SK-N-DZ (cell line): ENCODE measurements around the gene TMEM151B.
"Not testable (repeated sequence)": the region's sequence is repeated elsewhere in the genome, so short reads cannot be mapped to it uniquely, and the experiment has no call there.

ENCODE experiments used
- DNase-seq: peaks from one replicate; pipeline ENCODE4 v3.0.0-alpha.2; 2015; ENCODE audit warnings: low spot score

Gene TMEM151B

GRCh38 chr6:44304282-44305199, 34.3 kb downstream of the TMEM151B start:
- DNase-seq = peak; percentile 55

GRCh38 chr6:44305200-44305725, 35.0 kb downstream of the TMEM151B start:
- DNase-seq = no peak

GRCh38 chr6:44306710-44307109, 36.5 kb downstream of the TMEM151B start:
- DNase-seq = no peak

- no peak for DNase-seq
These were observed 37.0 kb downstream of the TMEM151B start for GRCh38 chr6:44307217-44307616.

GRCh38 chr6:44309092-44309491, 38.8 kb downstream of the TMEM151B start:
- no peak for DNase-seq

GRCh38 chr6:44309631-44310030, 39.4 kb downstream of the TMEM151B start:
- DNase-seq = no peak

GRCh38 chr6:44310241-44310640, 40.0 kb downstream of the TMEM151B start:
- no peak for DNase-seq

- no peak for DNase-seq
These were observed 41.1 kb downstream of the TMEM151B start for GRCh38 chr6:44311304-44311703.

- DNase-seq = no peak
These were observed 41.5 kb downstream of the TMEM151B start for GRCh38 chr6:44311767-44312166.

GRCh38 chr6:44312901-44313788, 42.9 kb downstream of the TMEM151B start, which contains the start of gene AARS2:
Gene AARS2 (minus strand): TSS chr6:44313347. CDS start chr6:44313323, 24 bp downstream.
- peak; percentile 90 for DNase-seq

GRCh38 chr6:44314657-44315056, 44.4 kb downstream of the TMEM151B start:
- DNase-seq = not testable (repeated sequence)

- DNase-seq = no peak
These were observed 45.3 kb downstream of the TMEM151B start for GRCh38 chr6:44315516-44315915.

GRCh38 chr6:44315951-44316350, 45.7 kb downstream of the TMEM151B start:
- DNase-seq = no peak

GRCh38 chr6:44316481-44316880, 46.2 kb downstream of the TMEM151B start:
- DNase-seq = no peak

- DNase-seq = not testable (repeated sequence)
These were observed 46.9 kb downstream of the TMEM151B start for GRCh38 chr6:44317136-44317631.

GRCh38 chr6:44321210-44321609, 51.0 kb downstream of the TMEM151B start:
- no peak for DNase-seq

- DNase-seq = peak; percentile 74
These were observed 56.8 kb downstream of the TMEM151B start for GRCh38 chr6:44327096-44327495.

- peak; percentile 21 for DNase-seq
These were observed 57.5 kb downstream of the TMEM151B start for GRCh38 chr6:44327760-44328159.

GRCh38 chr6:44328203-44328602, 58.0 kb downstream of the TMEM151B start:
- not testable (repeated sequence) for DNase-seq

GRCh38 chr6:44329858-44330257, 59.6 kb downstream of the TMEM151B start:
- peak; percentile 82 for DNase-seq

- DNase-seq = peak; percentile 63
These were observed 62.3 kb downstream of the TMEM151B start for GRCh38 chr6:44332585-44332984.
